HG02840 (cell line): ENCODE data around the gene ACSL6.

Experiments
- ATAC-seq: cut with Tn5 transposase; IDR thresholded peaks from one replicate; pipeline ENCODE4 v1.9.1; 2021; ENCODE audit warnings: mild to moderate bottlenecking, moderate library complexity, moderate number of reproducible peaks; ENCODE audit not compliant: unreplicated experiment, low FRiP score

Gene ACSL6

DNA sequence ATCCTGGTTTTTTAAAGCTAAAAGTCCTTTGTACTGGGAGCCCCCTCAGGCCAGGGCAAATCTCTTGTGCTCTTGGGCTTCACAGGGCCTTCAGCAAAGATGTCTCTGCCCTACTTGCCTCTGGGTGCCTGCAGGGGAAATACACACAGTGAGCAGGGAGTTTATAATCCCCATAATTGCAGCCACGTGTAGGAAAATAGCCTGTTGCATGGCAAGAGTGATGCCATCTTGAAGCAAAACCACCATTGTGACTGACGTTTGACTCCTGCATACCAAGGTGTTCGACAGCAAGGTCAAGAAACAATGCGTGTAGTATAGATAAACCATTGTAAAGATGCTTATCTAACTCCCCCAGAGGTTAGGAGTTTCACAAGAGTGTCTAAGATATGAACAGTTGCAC is 37.6 kb upstream of the ACSL6 start:
- no peak for ATAC-seq

DNA sequence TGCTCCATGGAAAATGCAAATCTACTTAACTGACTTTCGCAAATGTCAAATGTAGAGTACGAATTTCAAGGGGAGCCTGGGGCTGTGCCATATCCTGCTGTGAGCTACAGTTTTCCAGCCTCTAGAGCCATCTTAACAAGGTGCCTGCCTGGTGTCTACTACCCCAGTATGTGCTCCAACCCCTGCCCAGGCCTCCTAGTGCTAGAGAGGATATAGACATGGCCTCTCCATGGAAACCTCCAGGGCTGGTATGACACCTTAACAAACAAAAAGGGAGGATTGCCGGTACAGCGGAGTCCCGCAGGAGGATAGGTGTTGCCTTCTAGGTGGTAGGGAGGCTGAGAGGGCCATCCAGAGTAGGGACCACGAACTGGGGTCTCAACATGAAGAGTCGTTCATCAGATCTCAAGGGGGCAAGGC is 35.4 kb upstream of the ACSL6 start:
- no peak for ATAC-seq

DNA sequence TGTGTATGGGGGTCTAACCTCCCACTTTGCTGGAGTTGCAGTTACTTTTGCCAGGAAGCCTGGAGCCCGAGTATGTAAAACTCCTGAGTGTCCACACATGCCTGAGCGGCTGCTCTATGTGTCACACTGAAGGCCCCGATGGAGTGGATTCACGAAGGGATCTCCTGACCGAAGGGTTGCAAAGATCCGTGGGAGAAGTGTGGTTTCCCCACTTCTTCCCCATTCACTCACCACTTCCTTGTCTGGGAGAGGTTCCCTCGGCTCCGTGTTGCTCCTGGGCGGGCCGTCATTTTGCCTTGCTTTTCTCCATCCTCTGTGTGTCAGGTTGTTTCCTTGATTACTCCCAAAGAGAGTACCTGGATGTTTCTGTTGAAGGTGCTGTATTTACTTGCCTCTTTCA is 32.7 kb upstream of the ACSL6 start:
- no peak for ATAC-seq

DNA sequence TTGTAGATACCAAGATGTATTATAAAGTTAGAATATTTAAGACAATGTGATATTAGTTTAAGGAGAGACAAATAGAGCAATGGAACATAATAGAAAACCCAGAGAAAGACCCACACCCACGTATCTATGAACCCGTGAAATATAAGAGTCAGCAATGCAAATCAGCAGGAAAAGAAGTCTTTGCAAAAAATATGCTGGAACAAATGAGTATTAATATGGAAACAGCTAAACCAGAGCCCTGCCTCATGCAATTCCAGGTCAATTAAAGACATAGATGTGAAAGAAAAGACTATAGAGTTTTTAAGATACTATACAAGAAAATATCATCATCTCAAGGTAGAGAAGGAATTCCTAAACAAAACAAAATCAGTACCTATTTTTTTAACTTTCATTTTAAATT is 25.9 kb upstream of the ACSL6 start:
- no peak for ATAC-seq

DNA sequence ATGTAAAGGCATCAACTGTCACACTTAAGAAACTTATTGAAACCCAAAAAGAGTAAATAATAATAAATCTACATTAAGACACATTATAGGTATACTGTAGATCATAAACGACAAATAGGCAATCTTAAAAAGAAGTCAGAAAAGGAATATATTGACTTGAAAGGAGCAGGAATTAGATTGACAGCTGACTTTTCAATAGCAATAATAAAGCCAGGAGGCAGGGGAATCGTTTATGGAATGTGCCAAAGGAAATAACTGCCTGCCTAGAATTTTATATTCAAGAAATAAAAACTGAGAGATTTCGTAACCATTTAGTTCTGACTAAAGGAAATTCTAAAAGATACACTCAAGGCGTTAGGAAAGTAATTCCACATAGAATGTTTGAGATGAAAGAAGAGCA is 21.7 kb upstream of the ACSL6 start:
- no peak for ATAC-seq

DNA sequence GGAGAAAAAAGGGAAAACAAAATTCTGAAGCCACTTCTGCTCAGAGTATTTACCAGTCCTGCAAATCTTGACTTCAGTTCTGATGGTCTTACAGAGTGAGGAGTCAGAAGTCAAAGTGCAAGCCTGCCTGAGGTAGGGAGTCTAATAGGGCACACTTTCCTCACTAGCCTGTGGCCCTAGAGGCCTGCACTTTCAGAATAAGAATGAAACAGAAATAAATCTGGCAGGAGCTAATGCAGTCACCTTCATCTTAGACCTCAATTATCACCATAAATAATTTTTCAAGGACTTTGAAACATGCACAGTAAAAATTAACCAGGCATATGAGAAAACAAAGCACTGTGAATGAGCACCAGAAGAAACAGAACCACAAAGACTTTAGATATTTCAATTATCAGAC is 20.7 kb upstream of the ACSL6 start:
- ATAC-seq = no peak

DNA sequence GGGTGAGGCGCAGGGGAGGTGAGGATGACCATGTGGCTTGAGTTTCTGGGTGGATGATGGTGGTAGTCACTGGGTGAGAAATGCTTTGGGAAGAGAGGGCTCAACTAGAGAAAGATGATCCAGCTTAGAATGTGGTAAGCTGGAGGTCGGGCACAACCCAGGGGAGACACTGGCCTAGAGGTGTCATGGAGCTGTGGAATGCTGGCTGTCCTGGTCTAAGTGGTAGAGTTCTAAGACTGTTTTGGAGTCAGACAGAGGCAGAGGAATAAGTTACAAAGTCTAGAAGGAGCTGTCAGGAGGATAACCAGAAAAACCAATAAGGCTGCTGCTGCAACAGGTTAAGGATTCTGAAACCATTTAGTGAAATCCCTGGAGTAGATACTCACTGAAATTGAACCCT is 19.2 kb upstream of the ACSL6 start:
- no peak for ATAC-seq

DNA sequence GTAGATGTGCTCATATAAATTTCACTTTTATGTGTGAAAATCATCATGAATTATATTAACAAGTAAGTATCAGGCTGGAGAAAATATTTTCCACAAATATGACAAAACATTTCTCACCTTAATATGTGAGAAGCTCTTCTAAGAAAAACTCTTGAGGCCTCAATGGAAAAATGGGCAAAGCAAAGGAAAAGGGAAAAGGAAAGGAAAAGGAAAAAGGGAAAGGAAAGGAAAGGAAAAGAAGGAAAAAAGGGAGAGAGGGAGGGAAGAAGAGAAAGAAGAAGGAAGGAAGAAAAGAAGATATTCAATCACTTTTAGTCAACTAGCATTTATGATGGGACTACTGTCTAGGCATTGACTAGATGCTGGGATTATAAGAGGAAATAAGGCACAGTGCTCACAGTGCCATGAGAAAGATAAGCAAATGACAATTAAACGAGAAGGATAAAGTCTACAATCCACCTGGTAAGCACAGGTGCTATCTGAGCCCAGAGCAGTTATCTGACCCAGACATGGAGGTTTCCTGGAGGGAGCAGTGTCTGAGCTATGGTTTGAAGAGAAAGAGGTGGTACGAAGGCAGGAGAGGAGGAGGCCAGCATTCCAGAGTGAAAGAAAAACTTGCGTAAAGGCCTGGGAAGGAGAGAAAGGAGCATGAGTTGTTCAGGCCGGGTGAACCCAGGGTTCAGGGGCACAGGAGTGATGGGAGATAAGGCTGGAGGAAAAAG is 18.3 kb upstream of the ACSL6 start:
- no peak for ATAC-seq

DNA sequence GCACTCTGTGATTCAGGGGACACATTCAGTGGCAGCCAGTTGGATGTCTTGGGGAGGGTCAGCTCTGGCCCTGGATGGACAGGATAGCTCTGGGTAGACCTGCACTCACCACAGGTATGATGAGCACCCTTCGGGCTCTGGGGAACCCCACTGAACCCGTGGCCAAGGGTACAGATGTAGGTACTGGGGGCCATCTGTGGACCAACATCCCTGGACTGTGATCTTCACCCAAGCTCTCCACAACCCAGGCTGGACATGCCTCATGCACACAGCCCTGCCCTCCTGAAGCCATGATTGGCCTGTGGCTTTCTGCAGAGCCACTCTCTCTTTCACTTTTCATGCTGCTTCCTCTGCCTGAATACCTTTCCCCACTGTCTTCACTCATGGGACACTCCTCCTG is 15.6 kb upstream of the ACSL6 start:
- ATAC-seq = no peak

DNA sequence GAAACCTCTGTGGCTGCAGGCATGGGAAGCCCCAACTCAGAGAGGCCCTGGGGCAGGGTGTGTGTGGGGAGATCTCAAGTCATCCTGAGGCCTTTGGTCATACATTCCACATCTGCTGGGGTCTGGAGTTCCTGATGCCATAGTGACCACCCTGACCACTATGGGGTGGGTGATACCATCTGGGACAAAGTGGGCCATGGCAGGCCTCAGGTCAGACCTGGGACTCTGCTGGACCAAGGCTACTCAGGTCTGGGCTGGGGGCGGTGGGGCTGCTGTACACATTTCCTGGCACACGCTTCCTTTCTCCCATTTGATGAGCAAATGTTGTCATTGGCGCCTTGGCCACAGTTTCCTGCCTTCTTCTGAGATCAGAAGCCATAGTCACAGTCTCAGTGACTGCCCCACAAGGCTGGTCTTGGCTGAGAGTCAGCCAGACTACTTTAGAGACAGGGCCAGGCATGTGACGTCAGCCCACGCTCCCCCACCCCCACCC is 15.1 kb upstream of the ACSL6 start:
- no peak for ATAC-seq

DNA sequence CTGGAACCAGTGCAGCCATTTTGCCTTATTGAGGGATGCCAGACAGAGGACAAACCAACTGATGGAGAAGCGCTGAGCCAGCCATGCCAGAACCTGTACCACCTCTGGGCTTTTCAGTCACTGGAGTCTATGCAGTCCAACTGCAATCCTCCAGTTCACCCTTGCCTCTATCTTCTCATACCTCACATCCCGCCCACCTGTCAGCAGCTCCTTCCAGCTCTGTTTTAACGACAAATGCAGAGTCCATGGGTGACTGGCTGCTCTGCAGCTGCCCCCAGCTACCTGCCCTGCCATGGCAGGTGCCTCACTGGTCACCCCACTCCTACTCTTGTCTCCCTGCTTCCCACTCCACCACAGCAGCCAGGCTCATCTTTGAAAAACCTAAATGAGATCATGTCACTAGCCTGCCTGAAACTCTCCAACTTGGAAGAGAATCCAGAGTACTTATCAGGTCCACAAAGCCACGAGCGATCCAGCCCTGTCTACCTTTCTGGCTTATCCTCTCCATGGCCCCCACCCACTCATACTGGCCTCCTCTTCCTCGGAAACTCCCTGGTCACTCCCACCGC is 14.0 kb upstream of the ACSL6 start:
- ATAC-seq = no peak

DNA sequence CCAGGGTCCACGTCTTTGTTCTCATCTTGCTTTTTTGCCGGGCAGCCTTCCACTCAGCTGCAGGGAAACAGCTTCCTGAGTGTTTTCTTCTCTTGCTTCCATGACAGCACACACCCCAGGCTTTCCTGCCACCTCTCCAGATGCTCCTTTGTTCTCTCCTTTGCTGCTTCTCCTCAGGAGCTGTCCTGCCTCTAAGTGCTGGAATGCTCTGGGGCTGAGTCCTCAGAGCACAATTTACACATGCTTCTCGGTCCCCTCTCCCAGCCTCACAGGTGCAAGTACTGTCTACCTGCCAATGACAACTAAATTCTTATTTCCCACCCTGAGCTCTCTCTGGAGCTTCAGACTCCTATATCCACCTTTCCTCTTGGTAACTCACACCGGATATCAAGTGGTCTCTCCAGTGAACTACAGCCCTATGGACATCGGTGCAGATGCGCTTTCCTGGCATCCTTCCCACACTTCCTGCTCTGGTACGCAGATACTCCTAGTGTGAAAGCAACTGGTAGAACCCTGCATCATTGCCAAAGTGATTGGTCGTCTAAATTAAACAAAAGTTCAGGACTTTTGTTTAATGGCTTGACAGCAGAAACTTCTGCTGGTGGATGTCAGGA is 13.4 kb upstream of the ACSL6 start:
- ATAC-seq = no peak

DNA sequence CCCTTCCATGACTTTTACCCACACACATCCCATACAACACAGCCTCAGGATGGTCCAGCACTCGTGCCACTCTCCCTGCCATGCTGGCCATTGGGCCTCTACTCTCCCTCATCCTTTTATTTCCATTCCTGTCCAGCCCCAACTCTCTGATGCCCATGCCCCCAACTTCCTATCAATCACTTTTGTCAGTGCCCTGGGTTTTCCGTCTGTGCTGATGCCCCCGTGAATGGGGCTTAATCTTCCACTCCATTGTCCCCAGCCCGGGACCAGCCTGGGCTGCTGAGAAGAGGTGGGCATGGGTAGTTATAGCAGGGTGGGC is 12.6 kb upstream of the ACSL6 start:
- no peak for ATAC-seq

DNA sequence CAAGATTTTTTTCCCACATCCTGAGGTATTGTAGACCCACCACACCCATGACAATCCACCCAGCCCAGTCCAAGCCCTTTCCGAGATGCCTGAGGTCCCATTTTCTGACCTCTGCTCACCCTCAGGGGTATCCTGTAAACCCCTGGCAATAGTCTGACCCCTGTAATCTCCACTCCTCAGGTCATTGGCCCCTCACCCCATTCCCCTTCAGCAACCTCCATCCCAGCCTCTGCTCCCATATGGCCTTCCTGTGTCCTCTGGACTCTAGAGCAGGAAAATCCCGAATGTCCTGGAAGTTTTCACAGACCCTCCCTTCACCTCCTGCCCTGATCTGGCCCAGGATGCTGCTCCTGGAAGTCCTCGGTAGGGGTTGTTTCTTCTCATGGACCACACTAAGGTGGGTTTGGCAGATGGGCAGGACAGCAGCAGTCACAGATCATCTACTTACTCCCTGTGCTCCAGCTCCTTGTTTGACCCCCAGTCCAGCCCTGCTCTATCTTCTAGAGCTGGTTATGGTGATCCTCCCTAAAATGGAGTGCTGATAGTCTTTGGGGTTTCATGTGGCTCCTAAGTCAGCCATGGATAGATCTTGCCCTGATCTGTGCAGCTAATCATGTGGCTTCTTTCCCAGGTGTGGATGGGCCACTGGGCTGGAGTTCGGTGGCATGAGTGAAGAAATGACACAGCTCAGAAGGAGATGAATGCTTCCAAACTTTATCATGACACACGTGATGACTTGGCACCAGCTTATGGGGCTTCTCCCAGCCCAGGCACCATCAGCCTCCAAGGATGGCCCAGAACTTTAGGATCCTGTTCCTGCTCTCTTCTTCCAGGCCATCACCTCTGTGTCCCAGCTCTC is 12.0 kb upstream of the ACSL6 start:
- ATAC-seq = no peak

DNA sequence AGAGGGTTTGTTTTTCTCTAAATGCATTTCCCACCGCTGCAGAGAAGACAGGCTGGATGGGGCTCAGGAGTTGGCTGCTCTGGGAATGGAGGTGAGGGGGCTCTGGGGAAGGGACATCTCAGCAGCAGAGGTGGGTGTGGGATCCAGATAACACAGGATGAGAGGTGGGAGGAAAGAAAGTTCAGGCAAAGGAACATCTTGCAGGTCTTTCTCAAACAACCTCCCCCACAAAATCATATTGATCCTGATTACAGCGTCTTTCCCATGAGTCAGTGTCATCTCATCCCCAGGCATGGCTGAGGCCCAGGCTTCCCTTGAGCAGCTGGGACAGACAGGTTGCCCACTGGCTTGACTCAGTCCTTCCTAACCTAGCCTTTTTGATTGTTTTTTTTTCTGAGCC is 11.3 kb upstream of the ACSL6 start:
- no peak for ATAC-seq

DNA sequence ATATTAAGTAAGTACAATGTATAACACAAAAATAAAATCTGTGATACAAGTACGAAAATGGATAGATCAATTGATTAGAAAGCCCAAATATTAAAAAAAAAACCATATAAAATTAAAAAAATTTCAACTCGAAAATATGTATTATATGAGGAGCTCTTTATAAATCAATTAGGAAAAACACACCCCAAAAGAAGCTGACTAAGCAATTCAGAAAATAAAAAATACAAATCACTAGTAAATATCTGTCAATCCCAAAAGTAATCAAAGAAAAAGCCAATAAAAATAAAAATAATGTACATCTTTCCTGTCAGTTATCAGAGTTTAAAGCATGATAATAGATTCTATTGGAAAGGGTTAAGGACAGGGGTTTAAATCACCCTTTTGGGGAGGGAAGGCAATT is 10.2 kb upstream of the ACSL6 start:
- ATAC-seq = no peak

DNA sequence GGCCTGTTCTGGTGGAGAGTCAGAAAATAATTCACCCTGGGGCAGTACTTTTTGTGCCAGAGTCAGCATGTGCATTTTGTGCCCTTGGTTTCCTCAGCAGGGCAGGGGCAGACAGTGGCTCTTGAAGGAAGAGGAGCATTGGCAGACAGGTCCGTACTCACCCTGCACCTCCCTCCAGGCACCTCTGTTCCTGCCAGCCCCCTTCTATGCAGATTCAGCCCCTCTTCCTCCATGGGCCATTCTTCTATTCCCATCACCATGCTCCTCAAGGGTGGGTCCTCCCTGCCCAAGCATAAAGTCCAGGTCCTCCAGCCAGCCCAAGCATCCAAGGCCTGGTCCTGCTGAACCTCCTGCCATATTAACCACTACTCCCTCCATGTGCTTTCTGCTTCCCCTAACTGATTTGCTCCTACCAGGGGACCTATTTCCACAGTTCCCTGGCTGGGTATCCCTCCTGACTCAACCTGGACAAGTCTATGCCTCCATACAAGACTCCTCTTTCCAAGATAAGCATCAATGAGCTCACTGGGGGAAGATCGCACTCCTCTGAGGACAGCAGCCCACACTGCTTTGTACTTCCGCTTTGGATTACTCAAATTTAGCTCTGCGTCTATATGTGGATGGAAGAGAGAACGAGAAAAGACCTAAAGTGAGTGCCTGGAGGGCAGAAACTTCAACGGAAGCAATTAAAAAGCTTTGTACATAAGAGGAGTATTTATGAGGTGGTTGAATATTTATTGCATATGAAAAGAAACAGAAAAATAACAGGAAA is 9.3 kb upstream of the ACSL6 start:
- peak; percentile 9 for ATAC-seq

DNA sequence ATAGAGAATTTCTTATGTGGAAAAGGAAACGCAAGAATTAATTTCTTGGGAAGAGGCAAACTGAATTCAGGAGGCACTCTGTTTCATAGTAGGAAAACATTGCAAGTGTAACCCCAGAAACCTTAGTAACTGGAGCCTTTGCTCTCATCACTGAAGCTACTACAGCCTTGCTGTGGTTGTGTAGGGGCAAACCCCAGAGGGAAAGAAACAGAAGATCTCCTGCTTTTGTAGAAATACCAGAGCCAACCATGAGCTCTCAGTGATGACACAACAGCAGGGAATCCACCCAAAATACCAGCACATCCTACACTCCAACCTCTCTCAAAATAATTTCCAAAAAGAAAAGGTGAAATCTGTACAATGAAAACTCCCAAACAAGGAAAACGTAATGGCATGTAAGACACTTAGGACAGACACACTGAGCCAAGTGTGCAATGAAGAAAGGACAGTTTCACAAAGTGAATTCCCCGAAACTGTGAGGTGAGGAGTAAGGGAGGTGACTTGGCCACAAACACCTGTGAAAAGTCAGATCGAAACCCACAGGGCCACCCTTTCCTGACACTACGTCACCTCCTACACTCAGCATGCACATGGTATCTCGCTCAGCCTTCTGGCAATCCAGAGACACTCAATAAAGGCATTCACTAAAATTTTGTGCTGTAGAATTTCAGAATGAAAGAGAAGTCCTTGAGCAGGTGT is 8.5 kb upstream of the ACSL6 start:
- ATAC-seq = peak; percentile 98

DNA sequence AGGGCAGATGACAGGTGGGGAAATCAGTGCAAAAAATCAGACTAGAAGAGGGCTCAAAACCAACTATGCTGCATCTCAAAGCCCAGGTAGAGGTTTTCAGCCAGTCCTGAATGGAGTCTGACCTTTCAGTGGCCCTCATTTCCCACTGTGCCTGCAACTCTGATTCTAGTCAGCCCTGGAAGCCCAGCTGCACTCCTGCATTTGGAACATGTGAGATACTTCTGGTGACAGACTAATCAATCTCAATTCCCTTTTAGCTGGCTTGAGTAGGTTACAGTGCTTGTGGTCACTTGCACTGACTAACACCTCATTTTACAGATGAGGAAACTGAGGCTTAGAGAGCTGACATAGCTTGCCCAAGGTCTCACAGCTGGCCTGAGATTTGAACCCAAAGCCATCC is 7.9 kb upstream of the ACSL6 start:
- no peak for ATAC-seq
